ENCODE measurements around the gene RASGRP3. TPM values are rescaled to one million over a fixed set of nuclear protein-coding genes. Genes with fewer than 3 reads are reported as not detected.

RASGRP3 gene
- total RNA-seq, 2 experiments from 2014 or later: 11.8 to 13.7 TPM

DNA sequence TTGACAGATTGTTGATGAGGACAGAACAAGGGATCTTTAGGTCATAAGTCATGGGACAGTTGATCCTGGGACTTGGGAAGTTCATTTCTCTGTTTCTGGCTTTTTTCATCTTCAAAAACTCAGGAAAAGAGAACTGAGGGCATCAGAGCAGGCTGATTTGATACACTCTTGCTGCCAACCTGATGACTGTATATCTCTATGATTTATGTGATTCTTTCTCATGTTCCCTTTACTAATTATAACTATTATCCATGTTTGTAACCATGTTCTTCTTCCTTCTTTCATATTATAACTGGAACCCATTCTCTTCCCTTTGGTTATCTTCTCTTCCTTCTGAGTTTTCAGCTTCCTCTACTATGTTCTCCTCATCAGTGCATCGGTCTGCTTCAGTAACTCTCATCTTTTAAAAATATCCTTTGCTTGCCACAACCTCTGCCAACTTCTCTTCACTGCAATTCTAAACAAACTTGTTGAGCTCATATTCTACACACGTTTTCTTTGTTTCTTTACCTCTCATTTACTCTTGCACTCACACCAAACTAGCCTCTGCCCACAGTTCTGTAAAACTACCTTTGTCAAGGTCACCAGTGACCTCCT is 13.5 kb downstream of the RASGRP3 start:
- H3K4me3 Mint-ChIP-seq: no peak overlapping the region
- H3K36me3 Mint-ChIP-seq (ENCODE audit: low read depth): peaks cover 26% of the 10 kb centered on the region
- DNase-seq: no peak
- ChIA-PET POLR2A (no interaction called here), CTCF (interaction anchor here (0.6 to 1.0 kb wide), 2 partner anchors 24 to 86 kb away, joined by 3 to 4 read pairs; no protein-coding TSS in a partner anchor)
- H3K27me3 Mint-ChIP-seq: no peaks in the 10 kb centered on the region
- H3K27ac Mint-ChIP-seq: no peak overlapping the region
- H3K9me3 Mint-ChIP-seq: peaks cover 15% of the 10 kb centered on the region
- peaks cover 20% of the 10 kb centered on the region for H3K4me1 Mint-ChIP-seq

DNA sequence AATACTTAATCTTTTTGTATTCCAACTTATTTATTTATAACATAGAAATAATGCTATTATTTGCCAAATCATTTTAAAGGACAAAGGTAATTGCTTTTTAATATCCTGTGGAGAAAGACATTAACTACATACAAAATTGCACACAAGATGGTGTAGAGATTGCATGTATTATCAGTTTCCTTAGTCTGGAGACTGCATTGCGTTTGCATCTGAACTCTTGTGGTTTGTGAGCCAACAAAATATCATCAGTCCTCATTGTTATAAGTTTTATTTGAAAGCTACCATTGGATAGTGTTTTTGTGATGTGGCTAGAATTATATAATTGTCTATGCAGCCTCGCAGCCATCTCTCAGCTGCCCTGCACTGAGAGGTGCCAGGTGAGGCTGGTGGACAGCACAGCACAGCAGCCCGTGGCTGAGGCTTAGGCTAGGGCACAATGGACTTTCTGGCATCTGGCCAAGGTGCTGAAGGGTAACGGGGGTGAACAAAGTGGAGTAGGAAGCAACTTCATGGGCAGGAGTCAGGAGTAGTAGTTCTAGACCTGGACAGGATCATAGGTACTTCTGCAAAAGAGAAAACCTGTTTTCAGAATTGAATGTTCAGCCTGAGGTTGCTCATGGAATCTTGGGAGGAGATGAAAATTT is 15.1 kb downstream of the RASGRP3 start:
- POLR2A ChIA-PET: no interaction called here
- Mint-ChIP-seq H3K9me3 (peaks cover 8% of the 10 kb centered on the region), H3K27ac (no peak overlapping the region), H3K4me1 (peaks cover 36% of the 10 kb centered on the region), H3K36me3 (ENCODE audit: low read depth) (peaks cover 18% of the 10 kb centered on the region), H3K4me3 (no peak overlapping the region), H3K27me3 (no peaks in the 10 kb centered on the region)
- no peak for DNase-seq
- CTCF ChIA-PET: interaction anchor here (1.1 kb wide), 1 partner anchor 10 kb away, joined by 3 read pairs; no protein-coding TSS in a partner anchor

DNA sequence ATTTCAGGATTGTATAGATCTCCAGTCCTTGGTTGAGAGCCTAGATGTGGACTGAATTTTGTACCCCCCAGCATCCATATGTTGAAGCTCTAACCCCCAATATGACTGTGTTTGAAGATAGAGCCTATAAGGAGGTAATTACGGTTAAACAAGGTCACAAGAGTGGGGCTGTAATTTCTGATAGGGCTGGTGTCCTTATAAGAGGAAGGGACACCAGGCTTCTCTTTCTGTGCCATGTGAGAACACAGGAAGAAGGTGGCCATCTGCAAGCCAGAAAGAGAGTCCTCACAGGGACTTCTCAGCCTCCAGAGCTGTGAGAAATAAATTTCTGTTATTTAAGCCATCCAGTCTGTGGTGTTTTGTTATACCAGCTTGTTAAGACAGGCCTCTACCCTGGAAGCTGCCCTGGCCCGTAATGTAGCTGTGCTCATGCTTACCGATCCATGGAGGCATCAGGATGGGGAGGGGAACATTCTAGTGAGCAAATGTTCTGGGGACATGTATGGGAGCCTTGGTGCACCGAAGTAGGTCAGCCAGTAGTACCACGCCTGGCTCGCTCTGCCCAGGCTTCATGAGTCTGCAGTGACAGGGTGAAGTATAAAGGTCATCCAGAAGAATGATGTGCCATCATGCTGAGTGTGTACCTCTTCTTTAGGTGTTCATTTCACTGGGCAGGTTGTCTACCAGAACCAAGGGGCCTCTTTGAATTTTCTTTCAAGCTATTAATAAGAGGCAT is 16.1 kb downstream of the RASGRP3 start:
- ChIA-PET CTCF (interaction anchor here (2.8 kb wide), 1 partner anchor 16 kb away, joined by 14 read pairs; the partner anchor contains the start of gene RASGRP3), POLR2A (no interaction called here)
- H3K9me3 Mint-ChIP-seq: peaks cover 4% of the 10 kb centered on the region
- H3K4me1 Mint-ChIP-seq: peaks cover 41% of the 10 kb centered on the region
- H3K4me3 Mint-ChIP-seq: no peak overlapping the region
- DNase-seq: no peak
- no peak overlapping the region for H3K27ac Mint-ChIP-seq
- H3K27me3 Mint-ChIP-seq: no peaks in the 10 kb centered on the region
- H3K36me3 Mint-ChIP-seq (ENCODE audit: low read depth): peaks cover 13% of the 10 kb centered on the region

DNA sequence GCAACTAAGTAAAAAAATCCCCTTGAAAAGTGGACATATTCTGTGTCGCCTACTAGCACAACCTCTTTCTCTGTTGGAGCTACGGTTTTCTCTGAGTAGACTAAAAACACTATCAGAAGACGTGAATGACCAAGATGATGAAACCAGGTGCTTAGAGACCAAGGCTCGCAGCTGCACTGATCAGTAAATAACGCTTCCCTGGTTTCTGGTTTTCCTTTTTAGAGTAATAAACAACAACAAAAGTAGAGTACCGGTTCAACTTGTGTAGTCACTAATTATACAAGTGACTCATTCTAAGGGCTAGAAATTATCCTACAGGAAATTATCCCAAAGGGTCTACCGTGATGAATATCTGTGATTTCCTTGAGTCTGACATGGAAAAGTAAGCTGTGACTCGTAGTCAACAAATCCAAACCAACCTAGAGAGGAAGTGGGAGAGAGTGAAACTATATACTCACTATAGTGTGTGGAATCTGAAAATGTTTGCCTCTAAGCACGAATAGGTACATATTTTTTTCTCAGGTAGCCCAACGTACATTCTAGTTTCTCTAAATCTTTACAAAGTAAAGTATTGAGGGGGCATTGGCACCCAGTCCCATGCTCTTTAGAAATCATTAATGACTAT is 17.8 kb downstream of the RASGRP3 start:
- Mint-ChIP-seq H3K4me3 (no peak overlapping the region), H3K4me1 (peaks cover 48% of the 10 kb centered on the region), H3K27me3 (no peaks in the 10 kb centered on the region), H3K9me3 (peaks cover 4% of the 10 kb centered on the region), H3K27ac (no peak overlapping the region), H3K36me3 (ENCODE audit: low read depth) (peaks cover 9% of the 10 kb centered on the region)
- DNase-seq: no peak
- CTCF ChIA-PET: interaction anchor here (0.6 to 2.8 kb wide), 3 partner anchors 17 to 40 kb away, joined by 3 to 14 read pairs (median 4); partner anchors contain the start of gene RASGRP3
- POLR2A ChIA-PET: no interaction called here

DNA sequence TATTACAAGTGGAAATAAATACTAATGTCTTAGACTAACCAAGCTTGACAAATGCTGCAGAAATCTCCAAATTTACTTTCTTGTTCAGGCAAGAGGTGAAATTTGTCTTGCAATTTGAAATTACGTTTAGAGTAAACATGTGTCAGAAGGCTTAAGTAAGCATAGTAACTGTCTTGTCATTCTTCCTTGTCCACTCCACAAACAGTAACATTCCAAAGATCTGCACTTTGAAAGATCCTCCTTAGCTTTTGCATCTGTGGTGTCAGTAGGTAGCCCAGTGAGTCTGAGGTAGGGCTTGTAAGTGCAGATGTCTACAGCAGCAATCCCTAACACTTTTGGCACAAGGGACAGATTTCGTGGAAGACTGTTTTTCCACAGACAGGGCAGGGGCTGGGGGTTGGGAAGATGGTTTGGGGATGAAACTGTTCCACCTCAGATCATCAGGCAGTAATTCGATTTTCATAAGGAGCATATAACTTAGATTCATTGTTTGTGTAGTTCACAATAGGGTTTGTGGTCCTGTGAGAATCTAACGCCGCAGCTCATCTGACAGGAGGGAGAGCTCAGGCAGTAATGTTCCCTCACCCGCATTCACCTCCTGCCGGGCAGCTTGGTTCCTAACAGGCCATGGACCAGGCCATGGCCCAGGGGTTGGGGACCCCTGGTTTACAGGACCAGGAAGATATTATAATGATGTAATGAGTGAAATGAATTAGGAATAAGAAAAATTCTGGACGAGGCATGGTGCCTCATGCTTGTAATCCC is 18.6 kb downstream of the RASGRP3 start:
- ChIA-PET POLR2A (no interaction called here), CTCF (interaction anchor here (0.6 to 2.8 kb wide), 3 partner anchors 19 to 39 kb away, joined by 3 to 14 read pairs (median 4); partner anchors contain the start of gene RASGRP3)
- H3K27me3 Mint-ChIP-seq: no peaks in the 10 kb centered on the region
- H3K4me1 Mint-ChIP-seq: peaks cover 46% of the 10 kb centered on the region
- H3K27ac Mint-ChIP-seq: no peak overlapping the region
- H3K9me3 Mint-ChIP-seq: peaks cover 2% of the 10 kb centered on the region
- peaks cover 8% of the 10 kb centered on the region for H3K36me3 Mint-ChIP-seq (ENCODE audit: low read depth)
- no peak overlapping the region for H3K4me3 Mint-ChIP-seq
- DNase-seq: no peak

DNA sequence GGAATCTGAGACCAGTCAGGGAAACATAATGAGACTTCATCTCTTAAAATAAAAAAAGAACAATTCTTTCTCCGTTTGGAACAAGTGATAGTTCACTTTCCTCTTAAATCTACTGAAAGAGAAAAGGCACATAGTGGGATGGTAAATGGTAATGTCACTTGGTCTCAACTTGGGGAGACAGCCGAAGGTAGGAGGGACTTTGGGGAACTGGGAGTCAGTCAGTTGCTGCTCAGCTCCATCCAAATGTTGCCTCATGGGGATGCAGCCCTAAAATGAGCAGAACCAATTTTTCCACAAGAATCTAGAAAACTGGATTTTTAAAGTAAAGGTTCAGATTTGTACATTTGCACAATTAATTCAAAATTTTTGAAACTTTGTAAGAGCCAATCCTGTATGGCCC is 19.2 kb downstream of the RASGRP3 start:
- Mint-ChIP-seq H3K36me3 (ENCODE audit: low read depth) (peaks cover 9% of the 10 kb centered on the region), H3K9me3 (no peaks in the 10 kb centered on the region), H3K4me3 (no peak overlapping the region), H3K27me3 (no peaks in the 10 kb centered on the region), H3K4me1 (peaks cover 44% of the 10 kb centered on the region), H3K27ac (no peak overlapping the region)
- CTCF ChIA-PET: interaction anchor here (0.6 kb wide), 1 partner anchor 39 kb away, joined by 3 read pairs; no protein-coding TSS in a partner anchor
- POLR2A ChIA-PET: no interaction called here
- DNase-seq: no peak

DNA sequence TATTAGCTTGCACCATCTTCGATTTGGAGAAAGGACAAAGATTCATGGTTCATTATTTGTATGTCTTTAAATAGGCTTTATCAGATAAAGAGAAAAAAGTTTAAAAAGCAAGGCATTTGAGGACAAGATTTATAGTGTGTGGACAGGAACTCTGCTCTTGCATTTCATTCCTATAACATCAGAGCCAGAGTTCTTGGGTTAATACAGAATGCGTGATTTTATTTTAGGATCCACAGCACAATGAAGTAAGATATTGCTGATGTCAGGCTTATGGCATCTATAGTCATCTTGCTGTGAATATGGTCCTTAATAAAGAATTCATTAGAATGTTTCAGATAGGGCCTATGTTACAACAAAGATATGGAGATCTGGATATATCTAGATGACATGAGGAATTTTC is 19.7 kb downstream of the RASGRP3 start:
- no peak for DNase-seq
- Mint-ChIP-seq H3K9me3 (no peaks in the 10 kb centered on the region), H3K4me1 (peaks cover 44% of the 10 kb centered on the region), H3K36me3 (ENCODE audit: low read depth) (peaks cover 9% of the 10 kb centered on the region), H3K27ac (peak overlapping the region; percentile 72), H3K4me3 (no peak overlapping the region), H3K27me3 (no peaks in the 10 kb centered on the region)
- CTCF ChIA-PET: no interaction called here
- POLR2A ChIA-PET: interaction anchor here (0.9 kb wide), 1 partner anchor 20 kb away, joined by 3 read pairs; the partner anchor contains the start of gene RASGRP3

DNA sequence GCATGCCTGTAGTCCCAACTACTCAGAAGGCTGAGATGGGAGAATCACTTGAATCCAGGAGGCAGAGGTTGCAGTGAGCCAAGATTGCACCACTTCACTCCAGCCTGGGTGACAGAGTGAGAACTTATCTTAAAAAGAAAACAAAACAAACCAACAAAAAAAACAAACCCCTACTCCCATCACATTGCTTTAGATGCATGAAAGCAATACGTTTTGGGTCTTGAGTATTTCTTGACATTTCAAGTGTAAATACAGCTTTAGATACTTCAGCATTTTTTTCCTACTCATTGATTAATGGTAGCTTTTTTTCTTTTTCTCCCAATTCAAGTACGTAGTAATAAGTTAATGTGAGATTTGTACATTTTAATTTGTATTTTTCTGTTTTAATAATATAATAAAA is 20.3 kb downstream of the RASGRP3 start:
- ChIA-PET POLR2A (interaction anchor here (0.9 kb wide), 1 partner anchor 21 kb away, joined by 3 read pairs; the partner anchor contains the start of gene RASGRP3), CTCF (no interaction called here)

DNA sequence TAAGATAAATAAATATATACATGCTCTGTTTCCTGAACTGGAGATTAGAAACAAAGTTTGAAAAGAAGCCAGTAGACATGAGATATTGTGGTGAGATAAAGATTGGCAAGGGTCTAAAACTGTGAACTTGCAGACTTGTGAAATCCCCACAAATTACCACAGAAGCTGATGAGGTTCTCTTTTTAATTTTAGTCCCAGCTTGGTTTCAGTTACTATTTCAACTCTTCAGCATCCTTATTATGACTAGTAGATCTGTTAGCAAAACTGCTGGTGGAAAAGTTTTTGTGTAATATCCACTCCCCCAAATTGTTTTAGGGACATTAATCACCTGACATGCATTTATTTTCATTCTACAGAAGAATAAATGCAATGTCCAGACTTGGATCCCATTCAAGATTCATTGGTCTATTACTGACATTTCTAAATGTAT is 20.8 kb downstream of the RASGRP3 start:
- H3K36me3 Mint-ChIP-seq (ENCODE audit: low read depth): peaks cover 6% of the 10 kb centered on the region
- CTCF ChIA-PET: no interaction called here
- no peak for DNase-seq
- H3K27me3 Mint-ChIP-seq: peaks cover 2% of the 10 kb centered on the region
- H3K9me3 Mint-ChIP-seq: no peaks in the 10 kb centered on the region
- H3K27ac Mint-ChIP-seq: no peak overlapping the region
- POLR2A ChIA-PET: interaction anchor here (0.9 kb wide), 1 partner anchor 21 kb away, joined by 3 read pairs; the partner anchor contains the start of gene RASGRP3
- peak overlapping the region; percentile 4 for H3K4me3 Mint-ChIP-seq
- H3K4me1 Mint-ChIP-seq: peaks cover 49% of the 10 kb centered on the region

More for the DNA sequence above, 20.3 kb downstream of the RASGRP3 start:
- Mint-ChIP-seq H3K9me3 (no peaks in the 10 kb centered on the region), H3K36me3 (ENCODE audit: low read depth) (peaks cover 8% of the 10 kb centered on the region), H3K27ac (peak overlapping the region; percentile 72), H3K4me1 (peaks cover 46% of the 10 kb centered on the region), H3K4me3 (no peak overlapping the region), H3K27me3 (no peaks in the 10 kb centered on the region)
- no peak for DNase-seq

DNA sequence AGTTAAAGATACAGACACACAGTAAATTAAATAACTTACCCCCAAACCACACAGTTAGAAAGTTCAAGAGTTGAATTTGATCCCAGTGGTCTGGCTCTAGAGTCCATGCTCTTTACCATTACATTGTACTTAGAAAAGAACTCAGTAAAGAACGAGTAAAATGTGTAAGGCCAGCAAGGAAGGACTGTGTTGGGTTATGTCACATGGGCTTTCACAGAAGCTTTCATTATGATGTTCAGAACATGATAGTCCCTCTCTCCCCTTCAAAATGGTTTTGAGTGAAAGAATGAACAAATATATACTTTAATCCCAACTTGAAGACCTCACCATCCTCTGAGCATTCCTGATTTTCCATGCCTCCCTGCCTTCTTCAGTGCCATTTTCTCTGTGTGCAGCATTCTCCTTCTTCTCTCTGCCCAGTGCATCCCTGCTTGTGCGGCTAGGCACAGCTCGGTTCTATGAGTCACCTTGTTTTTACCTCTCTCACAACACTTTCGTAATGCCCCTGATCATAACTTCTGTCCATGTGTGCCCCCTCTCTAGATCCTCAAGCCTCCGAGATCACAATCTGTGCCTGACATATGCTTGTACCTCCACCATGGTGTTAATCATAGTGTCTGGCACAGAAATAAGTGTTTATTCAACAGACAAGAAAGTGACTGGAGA is 22.0 kb downstream of the RASGRP3 start:
- CTCF ChIA-PET: no interaction called here
- Mint-ChIP-seq H3K36me3 (ENCODE audit: low read depth) (peaks cover 6% of the 10 kb centered on the region), H3K4me1 (peaks cover 49% of the 10 kb centered on the region), H3K9me3 (no peaks in the 10 kb centered on the region), H3K4me3 (no peak overlapping the region), H3K27ac (no peak overlapping the region), H3K27me3 (peaks cover 2% of the 10 kb centered on the region)
- POLR2A ChIA-PET: no interaction called here
- DNase-seq: no peak

DNA sequence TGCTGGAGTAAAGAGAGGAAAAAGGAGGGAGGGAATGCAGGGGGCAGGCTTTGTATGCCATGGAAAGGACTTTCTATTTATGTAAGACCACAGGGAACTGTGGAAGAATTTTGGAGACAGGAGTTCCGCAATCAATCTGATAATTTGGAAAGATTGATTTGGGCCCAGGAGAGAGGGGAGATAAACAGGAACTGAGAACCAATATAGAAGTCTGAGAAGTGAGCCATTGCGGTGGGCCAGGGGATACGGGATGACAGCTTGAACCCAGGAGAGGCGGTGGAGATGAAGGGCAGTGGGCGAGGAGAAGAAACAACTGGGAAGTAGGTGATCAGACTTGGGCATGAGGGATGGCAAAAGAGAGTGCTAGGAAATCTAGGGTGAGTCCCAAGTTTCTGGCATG is 23.7 kb downstream of the RASGRP3 start:
- Mint-ChIP-seq H3K36me3 (ENCODE audit: low read depth) (peaks cover 6% of the 10 kb centered on the region), H3K9me3 (no peaks in the 10 kb centered on the region), H3K27ac (no peak overlapping the region), H3K4me3 (no peak overlapping the region), H3K27me3 (peaks cover 2% of the 10 kb centered on the region), H3K4me1 (peaks cover 38% of the 10 kb centered on the region)
- CTCF ChIA-PET: interaction anchor here (0.6 kb wide), 1 partner anchor 335 kb away, joined by 3 read pairs; no protein-coding TSS in a partner anchor
- POLR2A ChIA-PET: no interaction called here
- no peak for DNase-seq

Measured in activated CD4-positive, alpha-beta T cell treated with anti-CD3 and anti-CD28 coated beads, Interleukin-2, amount 10 ng/mL, durations not matched to agents 7 days and 5 days (primary cell).